H1 (cell line): ENCODE results near the gene PRR14L. TPM values are rescaled to one million over a fixed set of nuclear protein-coding genes. Genes with fewer than 3 reads are reported as not detected.

Experiments used
- CTCF ChIA-PET: fragments of 300-600 bp; sonication (Branson Sonifier 250); formaldehyde crosslinking; loops from one replicate; lab custom pipeline; 2021; ENCODE audit not compliant: partially characterized antibody; lab: Charles Lee
- POLR2A ChIA-PET: fragments of 300-600 bp; sonication (Branson Sonifier 250); formaldehyde crosslinking; loops from one replicate; lab custom pipeline; 2021; ENCODE audit warnings: inconsistent platforms; ENCODE audit not compliant: partially characterized antibody; lab: Charles Lee
- DNase-seq, 2 experiments: peaks; one replicate each; pipeline versions ENCODE4 v3.0.0 to v3.0.0-alpha.2; 2010 to 2022; ENCODE audit warnings: low spot score in 2 of 2, low read depth in 1 of 2, mixed read lengths in 1 of 2
- FAIRE-seq: peaks from 2 replicates; lab custom pipeline; 2011; peaks lifted over from hg19 to GRCh38; lab: Jason Lieb, UNC
- H2AFZ ChIP-seq: 2 replicates; pipeline ENCODE4 v1.8.1; 2012; ENCODE audit warnings: low read length, inconsistent platforms
- H2AK5ac ChIP-seq: 2 replicates; pipeline ENCODE4 v1.6.1; 2013; ENCODE audit warnings: low read depth, low read length
- H2BK120ac ChIP-seq: replicated peaks from 2 replicates; pipeline ENCODE3; 2013; ENCODE audit warnings: low read depth, low read length, inconsistent platforms
- H2BK12ac ChIP-seq: 2 replicates; pipeline ENCODE4 v1.6.1; 2013; ENCODE audit warnings: low read depth, low read length
- H2BK15ac ChIP-seq: 2 replicates; pipeline ENCODE4 v1.6.1; 2013; ENCODE audit warnings: low read length
- H2BK20ac ChIP-seq: 2 replicates; pipeline ENCODE4 v1.6.1; 2013; ENCODE audit warnings: low read length
- H2BK5ac ChIP-seq: 2 replicates; pipeline ENCODE4 v1.6.1; 2013; ENCODE audit warnings: low read depth, low read length
- H3K14ac ChIP-seq: 2 replicates; pipeline ENCODE4 v1.6.1; 2013; ENCODE audit warnings: inconsistent platforms; ENCODE audit not compliant: insufficient read length
- H3K18ac ChIP-seq: 2 replicates; pipeline ENCODE4 v1.6.1; 2013; ENCODE audit warnings: low read length; ENCODE audit errors: extremely low read depth
- H3K23ac ChIP-seq: 2 replicates; pipeline ENCODE4 v1.6.1; 2013; ENCODE audit warnings: inconsistent platforms; ENCODE audit not compliant: insufficient read length
- H3K23me2 ChIP-seq: 2 replicates; pipeline ENCODE4 v1.6.1; 2013; ENCODE audit warnings: low read depth, low read length
- H3K27ac ChIP-seq: 2 replicates; pipeline ENCODE4 v1.6.1; 2011; ENCODE audit warnings: low read depth, low read length, inconsistent platforms
- H3K27me3 ChIP-seq, 4 experiments: replicated peaks in 1 of 4; 1 replicate in 1 of 4; 2 replicates in 3 of 4; pipeline versions ENCODE4 v1.6.1 to v1.8.1; 2011 to 2013; ENCODE audit warnings: low read length in 3 of 4, mild to moderate bottlenecking in 3 of 4, inconsistent platforms in 2 of 4, mixed read lengths in 2 of 4, moderate library complexity in 1 of 4; ENCODE audit not compliant: control insufficient read depth in 3 of 4, insufficient read depth in 3 of 4; ENCODE audit errors: extremely low read depth in 1 of 4
- H3K36me3 ChIP-seq, 4 experiments: 2 replicates each; pipeline versions ENCODE4 v1.6.1 to v1.8.1; 2011 to 2013; ENCODE audit warnings: mild to moderate bottlenecking in 4 of 4, low read length in 3 of 4, moderate library complexity in 2 of 4, control low read depth in 1 of 4, inconsistent platforms in 1 of 4; ENCODE audit not compliant: insufficient read depth in 4 of 4, control insufficient read depth in 2 of 4
- H3K4ac ChIP-seq: replicated peaks from 2 replicates; pipeline ENCODE3; 2013; ENCODE audit warnings: low read length, low read depth, mixed read lengths, inconsistent platforms; ENCODE audit not compliant: insufficient read length
- H3K4me1 ChIP-seq, 4 experiments: replicated peaks in 1 of 4; 1 replicate in 1 of 4; 2 replicates in 3 of 4; pipeline versions ENCODE4 v1.6.1 to v1.8.1; 2011 to 2013; ENCODE audit warnings: low read length in 3 of 4, inconsistent platforms in 2 of 4, mixed read lengths in 1 of 4; ENCODE audit not compliant: insufficient read depth in 4 of 4, control insufficient read depth in 3 of 4
- H3K4me2 ChIP-seq, 2 experiments: 2 replicates each; pipeline versions ENCODE4 v1.6.1 to v1.8.1; 2011 to 2013; ENCODE audit warnings: low read depth in 2 of 2, low read length in 2 of 2, control low read depth in 1 of 2, inconsistent platforms in 1 of 2, mild to moderate bottlenecking in 1 of 2; ENCODE audit not compliant: insufficient read depth in 1 of 2
- H3K4me3 ChIP-seq, 4 experiments: fragments of 200-600, 300-600 bp in 1 of 4; sonication (generic), shearing (Covaris generic), sonication (Bioruptor Twin) in 1 of 4; 2 replicates each; pipeline versions ENCODE4 v1.5.1 to v1.8.1; 2011 to 2016; ENCODE audit warnings: low read length in 4 of 4, low read depth in 3 of 4, control low read depth in 2 of 4, inconsistent platforms in 2 of 4, mild to moderate bottlenecking in 2 of 4, mixed read lengths in 1 of 4, moderate library complexity in 1 of 4; ENCODE audit not compliant: insufficient read depth in 2 of 4; ENCODE audit errors: extremely low read depth in 1 of 4
- H3K56ac ChIP-seq: replicated peaks from 2 replicates; pipeline ENCODE3; 2013; ENCODE audit warnings: low read depth, mild to moderate bottlenecking, mixed read lengths, low read length, inconsistent platforms; ENCODE audit not compliant: insufficient read length
- H3K79me1 ChIP-seq: 2 replicates; pipeline ENCODE4 v1.6.1; 2013; ENCODE audit warnings: low read depth, low read length, control low read depth
- H3K79me2 ChIP-seq, 2 experiments: 2 replicates each; pipeline versions ENCODE4 v1.6.1 to v1.8.1; 2012 to 2013; ENCODE audit warnings: low read length in 2 of 2, mild to moderate bottlenecking in 2 of 2, inconsistent platforms in 1 of 2; ENCODE audit not compliant: insufficient read depth in 2 of 2, control insufficient read depth in 1 of 2
- H3K9ac ChIP-seq, 4 experiments: replicated peaks in 1 of 4; 1 replicate in 1 of 4; 2 replicates in 3 of 4; pipeline versions ENCODE4 v1.6.1 to v1.8.1; 2011 to 2013; ENCODE audit warnings: low read depth in 3 of 4, low read length in 3 of 4, control low read depth in 2 of 4, mild to moderate bottlenecking in 2 of 4, moderate library complexity in 2 of 4, inconsistent platforms in 1 of 4; ENCODE audit errors: extremely low read depth in 1 of 4
- H3K9me3 ChIP-seq, 2 experiments: 2 replicates each; pipeline versions ENCODE4 v1.6.1 to v1.8.1; 2012 to 2013; ENCODE audit warnings: mild to moderate bottlenecking in 2 of 2, moderate library complexity in 2 of 2, control low read depth in 1 of 2, inconsistent platforms in 1 of 2, low read depth in 1 of 2, low read length in 1 of 2, mixed read lengths in 1 of 2; ENCODE audit not compliant: insufficient read depth in 2 of 2
- H4K20me1 ChIP-seq, 2 experiments: replicated peaks in 1 of 2; 2 replicates each; pipeline versions ENCODE3 to v1.8.1; 2011 to 2013; ENCODE audit warnings: inconsistent platforms in 2 of 2, low read length in 2 of 2, mild to moderate bottlenecking in 1 of 2; ENCODE audit not compliant: insufficient read depth in 2 of 2, control insufficient read depth in 1 of 2
- H4K5ac ChIP-seq: 2 replicates; pipeline ENCODE4 v1.6.1; 2013; ENCODE audit warnings: low read length, low read depth, mixed read lengths, inconsistent platforms; ENCODE audit not compliant: insufficient read length
- H4K8ac ChIP-seq: 2 replicates; pipeline ENCODE4 v1.8.0; 2013; ENCODE audit warnings: mild to moderate bottlenecking, moderate library complexity, low read length, inconsistent platforms; ENCODE audit not compliant: insufficient read depth; ENCODE audit errors: extremely low read depth
- H4K91ac ChIP-seq: replicated peaks from 2 replicates; pipeline ENCODE3; 2013; ENCODE audit warnings: low read length, mixed read lengths, inconsistent platforms; ENCODE audit not compliant: insufficient read length
- ATF2 ChIP-seq: IDR thresholded peaks from 2 replicates; pipeline ENCODE4 v1.6.1; 2012; ENCODE audit warnings: low read length, inconsistent platforms
- ATF3 ChIP-seq: IDR thresholded peaks from 2 replicates; pipeline ENCODE4 v1.6.1; 2011; ENCODE audit warnings: low read depth, mild to moderate bottlenecking, low read length; ENCODE audit not compliant: insufficient read depth
- CEBPB ChIP-seq: IDR thresholded peaks from 2 replicates; pipeline ENCODE4 v1.6.1; 2012; ENCODE audit warnings: low read depth, low read length
- TEAD4 ChIP-seq: IDR thresholded peaks from 2 replicates; pipeline ENCODE4 v1.6.1; 2012; ENCODE audit warnings: low read depth, low read length, inconsistent platforms, mixed read lengths
- WGBS, 2 experiments: shearing (Covaris generic) in 1 of 2; methylation state at CpG; one replicate each; pipeline versions ENCODE4 v1.1.6 to v1.1.7; 2013 to 2015; ENCODE audit warnings: low lambda C conversion rate in 2 of 2, mixed read lengths in 2 of 2, inconsistent platforms in 1 of 2, low coverage in 1 of 2, missing lambda C conversion rate in 1 of 2; ENCODE audit not compliant: insufficient replicate concordance in 2 of 2, insufficient coverage in 1 of 2, insufficient read length in 1 of 2; ENCODE audit errors: extremely low coverage in 1 of 2, missing lambda C conversion rate in 1 of 2; 5-methylcytosine and 5-hydroxymethylcytosine counted together
- polyA plus RNA-seq, 7 experiments: library from polyadenylated mRNA; depleted of rRNA in 3 of 7; stranded (reverse) in 5 of 7; unstranded in 2 of 7; fragments of >200 nt in 5 of 7; fragments of 200-250 nt in 2 of 7; gene quantifications; 1 replicate in 5 of 7; 2 replicates in 1 of 7; 4 replicates in 1 of 7; pipeline versions ENCODE4 v1.2.1 to v1.2.3, GENCODE V29; 2011 to 2013; ENCODE audit warnings: missing spikeins in 2 of 7, mixed read lengths in 2 of 7
- total RNA-seq: library from RNA; stranded (reverse); fragmentation: NEBNext Ultra II Directional; extraction: Animal tissue kit (Norgen Biotek cat#: 25700); gene quantifications from 2 replicates; pipeline ENCODE4 v1.2.1, GENCODE V29; 2021

PRR14L gene
- total and polyA plus RNA-seq, 2 of the 8 experiments (the other 6 are each of a cell fraction or from before 2014, with no cell fraction given), result 26.5 to 98.6 TPM

GRCh38 chr22:31650391-31650790, 99.5 kb downstream of the PRR14L start:
- peaks cover 0 to 57% of the 10 kb centered on the region in 2 experiments; a peak in 3 of 4 replicates for H3K79me2 ChIP-seq
- H2BK15ac ChIP-seq, result no peak overlapping the region
- no peaks in the 10 kb centered on the region for H3K9me3 ChIP-seq
- no peak overlapping the region for H2BK120ac ChIP-seq
- no peak overlapping the region for H2BK5ac ChIP-seq
- no peak for FAIRE-seq
- peaks cover 0 to 9% of the 10 kb centered on the region in 2 experiments for H4K20me1 ChIP-seq
- H3K4me1 ChIP-seq, result peaks cover 0 to 8% (median 4%) of the 10 kb centered on the region in 4 experiments; a peak in 4 of 7 replicates
- no peak overlapping the region for H3K14ac ChIP-seq
- no peak overlapping the region for H2AK5ac ChIP-seq
- CTCF ChIA-PET, result no interaction called here
- H2AFZ ChIP-seq, result no peak overlapping the region
- H3K23ac ChIP-seq, result no peak overlapping the region
- H3K9ac ChIP-seq, result no peak overlapping the region
- H3K79me1 ChIP-seq, result peaks cover 9% of the 10 kb centered on the region
- H4K5ac ChIP-seq, result no peak overlapping the region
- POLR2A ChIA-PET, result interaction anchor here (1.2 kb wide), 1 partner anchor 11 kb away, joined by 3 read pairs; no protein-coding TSS in a partner anchor
- no peak overlapping the region for H4K91ac ChIP-seq
- no peak overlapping the region for H3K27ac ChIP-seq
- no peak overlapping the region for H2BK20ac ChIP-seq
- TF ChIP-seq CEBPB (peak; percentile 78; the same call in 1 of the 2 replicates), ATF3 (peak; percentile 37; the same call in 1 of the 2 replicates), TEAD4 (0 out of 2 replicates have a peak, but pooled peaks have one; percentile 11), ATF2 (no peak)
- no peak overlapping the region for H3K4me2 ChIP-seq
- H3K4me3 ChIP-seq, result no peak overlapping the region
- no peaks in the 10 kb centered on the region for H3K23me2 ChIP-seq
- peaks cover 3 to 20% (median 4%) of the 10 kb centered on the region in 4 experiments; a peak in 5 of 8 replicates for H3K36me3 ChIP-seq
- 92% methylated on average over 6 of the region's 6 CpGs; no CpG with 5 or more reads in 1 of the 2 experiments for WGBS, 2 experiments
- H2BK12ac ChIP-seq, result no peak overlapping the region
- no peak for DNase-seq
- no peak overlapping the region for H3K18ac ChIP-seq
- H4K8ac ChIP-seq, result no peak overlapping the region
- H3K27me3 ChIP-seq, result no peaks in the 10 kb centered on the region
- no peak overlapping the region for H3K4ac ChIP-seq
- H3K56ac ChIP-seq, result no peak overlapping the region
